HL-60 (cell line): ENCODE measurements around the gene SLC25A25.

Experiments
- DNase-seq, 2 experiments: peaks; one replicate each; pipeline ENCODE4 v3.0.0-alpha.2; 2010 to 2020; ENCODE audit warnings: low read depth in 1 of 2, low spot score in 1 of 2
- H3K27ac ChIP-seq: fragments of 250-450 bp; sonication (Bioruptor Pico); replicated peaks from 2 replicates; pipeline ENCODE4 v1.5.1; 2020; ENCODE audit warnings: mild to moderate bottlenecking, moderate library complexity
- H3K27me3 ChIP-seq: fragments of 250-450 bp; sonication (Bioruptor Pico); 2 replicates; pipeline ENCODE4 v1.5.1; 2021; ENCODE audit warnings: mild to moderate bottlenecking, moderate library complexity; ENCODE audit not compliant: insufficient read depth, poor library complexity, severe bottlenecking
- H3K4me3 ChIP-seq: replicated peaks from 2 replicates; pipeline ENCODE4 v1.5.1; 2011; ENCODE audit warnings: mild to moderate bottlenecking, control low read depth, low read length; ENCODE audit not compliant: insufficient read depth
- GABPA ChIP-seq: IDR thresholded peaks from 2 replicates; pipeline ENCODE4 v1.6.1; 2012; ENCODE audit warnings: low read depth
- POLR2AphosphoS5 ChIP-seq: IDR thresholded peaks from 2 replicates; pipeline ENCODE4 v1.6.1; 2012; ENCODE audit warnings: low read depth
- REST ChIP-seq: IDR thresholded peaks from 2 replicates; pipeline ENCODE4 v1.6.1; 2012; ENCODE audit warnings: low read depth; ENCODE audit not compliant: insufficient replicate concordance
- SPI1 ChIP-seq: IDR thresholded peaks from 2 replicates; pipeline ENCODE4 v1.6.1; 2012; ENCODE audit warnings: low read depth, mild to moderate bottlenecking, borderline replicate concordance
- TF ChIP-seq, protein P1 (sequence below): IDR thresholded peaks from one replicate; pipeline ENCODE4 v1.5.1; 2011; ENCODE audit warnings: low read length, control low read depth, inconsistent platforms; ENCODE audit not compliant: insufficient read depth

Gene SLC25A25

DNA sequence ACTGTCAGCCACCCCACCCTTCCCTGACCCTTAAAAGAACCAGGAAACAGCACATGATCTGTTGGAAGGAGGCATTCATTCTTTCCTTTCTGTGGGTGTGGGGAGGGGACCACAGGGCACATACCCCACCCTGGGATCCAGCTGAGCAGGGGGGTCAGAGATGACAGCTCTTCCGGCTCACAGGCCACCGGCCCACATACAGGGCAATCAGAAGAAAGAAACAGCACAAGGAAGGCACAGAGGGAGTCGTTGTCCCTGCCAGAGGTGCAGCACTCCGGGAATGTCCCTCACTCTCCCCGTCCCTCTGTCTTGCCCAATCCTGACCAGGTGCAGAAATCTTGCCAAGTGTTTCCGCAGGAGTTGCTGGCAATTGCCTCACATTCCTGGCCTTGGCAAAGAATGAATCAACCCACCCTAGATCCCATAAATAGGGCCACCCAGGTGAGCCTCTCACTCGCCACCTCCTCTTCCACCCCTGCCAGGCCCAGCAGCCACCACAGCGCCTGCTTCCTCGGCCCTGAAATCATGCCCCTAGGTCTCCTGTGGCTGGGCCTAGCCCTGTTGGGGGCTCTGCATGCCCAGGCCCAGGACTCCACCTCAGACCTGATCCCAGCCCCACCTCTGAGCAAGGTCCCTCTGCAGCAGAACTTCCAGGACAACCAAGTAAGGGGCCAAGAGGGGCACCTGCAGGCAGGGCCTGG is 81.1 kb downstream of the SLC25A25 start, which contains the start of gene LCN2:
Gene LCN2, plus strand, starts transcription at position 453 of the 701 bp plus-strand sequence. Its CDS starts 73 bp downstream, at position 526.
- no peak within 1 kb of the TSS for H3K27ac ChIP-seq
- no peaks in the 10 kb centered on the region for H3K27me3 ChIP-seq
- no peak for TF ChIP-seq GABPA
- TF ChIP-seq, protein P1, sequence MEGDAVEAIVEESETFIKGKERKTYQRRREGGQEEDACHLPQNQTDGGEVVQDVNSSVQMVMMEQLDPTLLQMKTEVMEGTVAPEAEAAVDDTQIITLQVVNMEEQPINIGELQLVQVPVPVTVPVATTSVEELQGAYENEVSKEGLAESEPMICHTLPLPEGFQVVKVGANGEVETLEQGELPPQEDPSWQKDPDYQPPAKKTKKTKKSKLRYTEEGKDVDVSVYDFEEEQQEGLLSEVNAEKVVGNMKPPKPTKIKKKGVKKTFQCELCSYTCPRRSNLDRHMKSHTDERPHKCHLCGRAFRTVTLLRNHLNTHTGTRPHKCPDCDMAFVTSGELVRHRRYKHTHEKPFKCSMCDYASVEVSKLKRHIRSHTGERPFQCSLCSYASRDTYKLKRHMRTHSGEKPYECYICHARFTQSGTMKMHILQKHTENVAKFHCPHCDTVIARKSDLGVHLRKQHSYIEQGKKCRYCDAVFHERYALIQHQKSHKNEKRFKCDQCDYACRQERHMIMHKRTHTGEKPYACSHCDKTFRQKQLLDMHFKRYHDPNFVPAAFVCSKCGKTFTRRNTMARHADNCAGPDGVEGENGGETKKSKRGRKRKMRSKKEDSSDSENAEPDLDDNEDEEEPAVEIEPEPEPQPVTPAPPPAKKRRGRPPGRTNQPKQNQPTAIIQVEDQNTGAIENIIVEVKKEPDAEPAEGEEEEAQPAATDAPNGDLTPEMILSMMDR, result no peak
- no peak for TF ChIP-seq SPI1
- no peak for TF ChIP-seq REST
- no peak for TF ChIP-seq POLR2AphosphoS5
- DNase-seq, result no peak
- H3K4me3 ChIP-seq, result no peak within 1 kb of the TSS

GRCh38 chr9:128149951-128150593 is 82.0 kb downstream of the SLC25A25 start:
- TF ChIP-seq GABPA (no peak), SPI1 (no peak), REST (no peak), POLR2AphosphoS5 (no peak)
- TF ChIP-seq, protein P1, result no peak
- Histone ChIP-seq H3K27me3 (no peaks in the 10 kb centered on the region), H3K27ac (no peak overlapping the region), H3K4me3 (no peak overlapping the region)
- no peak for DNase-seq

DNA sequence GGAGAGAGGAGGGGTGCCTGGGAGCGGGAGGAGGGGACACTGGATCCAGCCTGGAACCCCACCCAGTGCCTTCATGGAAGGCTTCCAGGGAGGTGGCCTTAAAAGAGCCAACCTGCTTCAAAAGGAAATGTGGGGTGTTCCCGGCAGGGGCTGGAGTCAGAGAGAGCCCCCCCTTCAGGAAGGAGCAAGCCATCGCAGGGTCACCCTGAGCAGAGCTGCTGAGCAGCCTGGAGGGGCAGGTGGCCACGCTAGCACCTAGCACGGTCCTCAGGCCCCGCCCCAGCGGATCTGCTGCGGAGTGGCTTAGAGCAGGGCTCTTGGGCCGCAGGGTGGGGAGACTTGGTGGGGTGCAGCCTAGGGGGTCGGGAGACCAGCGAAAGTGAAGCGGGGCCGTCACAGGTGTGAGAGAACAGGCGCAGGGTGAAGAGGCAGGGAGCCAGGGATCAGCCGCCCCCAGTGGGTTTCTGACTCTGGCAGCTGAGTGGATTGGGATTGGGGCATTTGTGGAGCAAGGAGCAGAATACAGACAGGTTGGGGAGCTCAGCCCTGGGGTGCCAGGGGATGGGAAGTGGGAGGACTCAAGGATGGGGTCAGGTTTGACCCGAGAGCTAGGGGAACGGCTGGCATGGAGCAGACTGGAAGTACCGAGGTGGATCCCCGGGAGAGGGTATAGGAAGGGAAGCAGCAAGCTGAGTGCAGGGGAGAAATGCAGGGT is 82.7 kb downstream of the SLC25A25 start:
- TF ChIP-seq GABPA (no peak), SPI1 (no peak), REST (no peak), POLR2AphosphoS5 (no peak)
- TF ChIP-seq, protein P1, result no peak
- DNase-seq, result no peak
- Histone ChIP-seq H3K27ac (no peak overlapping the region), H3K4me3 (no peak overlapping the region), H3K27me3 (no peaks in the 10 kb centered on the region)
